KMS-11 (cell line): ENCODE data around the gene C11orf86.

Source experiments
- H2AFZ ChIP-seq: fragments of 200-600 bp; sonication (generic); 2 replicates; pipeline ENCODE4 v1.6.1; 2016; ENCODE audit warnings: antibody characterized with exemption, mixed run types, low read depth
- H3K27ac ChIP-seq: fragments of 200-600 bp; sonication (generic); 2 replicates; pipeline ENCODE4 v1.6.1; 2016; ENCODE audit warnings: mild to moderate bottlenecking, mixed run types
- H3K27me3 ChIP-seq: fragments of 200-600 bp; sonication (generic); 2 replicates; pipeline ENCODE4 v1.6.1; 2017; ENCODE audit warnings: mild to moderate bottlenecking, low read depth, mixed run types, moderate library complexity; ENCODE audit not compliant: insufficient read depth
- H3K36me3 ChIP-seq: fragments of 200-600 bp; sonication (generic); 2 replicates; pipeline ENCODE4 v1.6.1; 2017; ENCODE audit warnings: mild to moderate bottlenecking, mixed run types; ENCODE audit not compliant: insufficient read depth
- H3K4me1 ChIP-seq: fragments of 200-600 bp; sonication (generic); 2 replicates; pipeline ENCODE4 v1.6.1; 2016; ENCODE audit warnings: mild to moderate bottlenecking, low read depth, mixed run types; ENCODE audit not compliant: poor library complexity, severe bottlenecking
- H3K4me2 ChIP-seq: fragments of 200-600 bp; sonication (generic); 2 replicates; pipeline ENCODE4 v1.7.0; 2016; ENCODE audit warnings: mild to moderate bottlenecking, mixed run types
- H3K4me3 ChIP-seq: fragments of 200-600 bp; sonication (generic); IDR thresholded peaks from 2 replicates; pipeline ENCODE4 v1.6.1; 2017; ENCODE audit warnings: low read depth, low read length, mixed read lengths; ENCODE audit not compliant: insufficient read depth
- H3K79me2 ChIP-seq: fragments of 200-600 bp; sonication (generic); 2 replicates; pipeline ENCODE4 v1.6.1; 2016; ENCODE audit warnings: low read depth, mixed run types; ENCODE audit not compliant: insufficient read depth
- H3K9ac ChIP-seq: fragments of 200-600 bp; sonication (generic); 2 replicates; pipeline ENCODE4 v1.6.1; 2016; ENCODE audit warnings: mild to moderate bottlenecking, mixed run types
- H4K20me1 ChIP-seq: fragments of 200-600 bp; sonication (generic); 2 replicates; pipeline ENCODE4 v1.6.1; 2016; ENCODE audit warnings: mild to moderate bottlenecking, mixed run types; ENCODE audit not compliant: insufficient read depth
- TF ChIP-seq, protein P1 (sequence below): fragments of 200-600 bp; sonication (generic); conservative IDR thresholded peaks from 2 replicates; pipeline ENCODE4 v1.6.1; 2017; ENCODE audit warnings: low read depth, mild to moderate bottlenecking, antibody characterized with exemption, low read length, moderate library complexity, mixed read lengths

C11orf86 gene

DNA sequence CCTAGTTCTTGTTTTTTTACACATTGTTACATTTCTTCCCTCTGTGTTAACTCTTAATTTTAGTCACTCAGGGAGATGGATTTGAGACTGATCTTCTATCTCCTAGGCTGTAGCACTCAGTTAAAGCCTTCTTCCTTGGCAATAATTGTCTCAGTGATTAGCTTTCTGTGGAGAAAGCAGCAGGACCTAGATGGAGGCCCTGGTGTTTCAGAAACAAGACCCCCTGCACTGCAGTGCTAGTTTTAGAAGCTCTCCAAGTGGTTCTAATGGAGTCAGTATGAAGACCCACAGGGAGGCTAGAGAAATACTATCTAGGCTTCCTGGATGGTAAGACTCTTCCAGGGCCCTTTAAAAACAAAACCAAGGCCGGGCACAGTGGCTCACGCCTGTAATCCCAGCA is 12.9 kb upstream of the C11orf86 start:
- H3K4me3 ChIP-seq: no peak overlapping the region
- TF ChIP-seq, protein P1, sequence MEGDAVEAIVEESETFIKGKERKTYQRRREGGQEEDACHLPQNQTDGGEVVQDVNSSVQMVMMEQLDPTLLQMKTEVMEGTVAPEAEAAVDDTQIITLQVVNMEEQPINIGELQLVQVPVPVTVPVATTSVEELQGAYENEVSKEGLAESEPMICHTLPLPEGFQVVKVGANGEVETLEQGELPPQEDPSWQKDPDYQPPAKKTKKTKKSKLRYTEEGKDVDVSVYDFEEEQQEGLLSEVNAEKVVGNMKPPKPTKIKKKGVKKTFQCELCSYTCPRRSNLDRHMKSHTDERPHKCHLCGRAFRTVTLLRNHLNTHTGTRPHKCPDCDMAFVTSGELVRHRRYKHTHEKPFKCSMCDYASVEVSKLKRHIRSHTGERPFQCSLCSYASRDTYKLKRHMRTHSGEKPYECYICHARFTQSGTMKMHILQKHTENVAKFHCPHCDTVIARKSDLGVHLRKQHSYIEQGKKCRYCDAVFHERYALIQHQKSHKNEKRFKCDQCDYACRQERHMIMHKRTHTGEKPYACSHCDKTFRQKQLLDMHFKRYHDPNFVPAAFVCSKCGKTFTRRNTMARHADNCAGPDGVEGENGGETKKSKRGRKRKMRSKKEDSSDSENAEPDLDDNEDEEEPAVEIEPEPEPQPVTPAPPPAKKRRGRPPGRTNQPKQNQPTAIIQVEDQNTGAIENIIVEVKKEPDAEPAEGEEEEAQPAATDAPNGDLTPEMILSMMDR: no peak
- no peak overlapping the region for H3K9ac ChIP-seq
- no peak overlapping the region for H3K4me2 ChIP-seq
- H3K4me1 ChIP-seq: no peaks in the 10 kb centered on the region
- no peaks in the 10 kb centered on the region for H3K79me2 ChIP-seq
- no peaks in the 10 kb centered on the region for H4K20me1 ChIP-seq
- H2AFZ ChIP-seq: no peak overlapping the region
- H3K27me3 ChIP-seq: no peaks in the 10 kb centered on the region
- no peak overlapping the region for H3K27ac ChIP-seq
- no peaks in the 10 kb centered on the region for H3K36me3 ChIP-seq

DNA sequence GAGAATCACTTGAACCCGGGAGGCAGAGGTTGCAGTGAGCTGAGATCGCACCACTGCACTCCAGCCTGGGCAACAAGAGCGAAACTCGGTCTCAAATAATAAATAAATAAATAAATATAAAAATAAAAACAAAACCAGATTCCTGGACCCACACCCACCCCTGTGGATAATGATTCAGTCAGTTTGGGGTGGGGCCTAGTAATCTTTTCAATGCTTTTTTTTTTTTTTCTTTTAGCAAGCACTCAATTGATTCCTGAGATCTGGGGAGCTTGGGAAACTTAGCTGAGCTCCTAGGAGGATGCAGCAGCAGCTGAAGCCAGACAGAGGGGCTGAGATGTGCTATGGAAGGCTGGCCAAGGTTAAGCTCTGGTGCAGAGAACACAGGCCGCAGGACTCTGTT is 12.3 kb upstream of the C11orf86 start:
- TF ChIP-seq, protein P1: no peak
- Histone ChIP-seq H3K9ac (no peak overlapping the region), H3K36me3 (no peaks in the 10 kb centered on the region), H2AFZ (no peak overlapping the region), H3K27me3 (no peaks in the 10 kb centered on the region), H3K27ac (no peak overlapping the region), H3K79me2 (no peaks in the 10 kb centered on the region), H4K20me1 (no peaks in the 10 kb centered on the region), H3K4me1 (no peaks in the 10 kb centered on the region), H3K4me2 (no peak overlapping the region), H3K4me3 (no peak overlapping the region)

DNA sequence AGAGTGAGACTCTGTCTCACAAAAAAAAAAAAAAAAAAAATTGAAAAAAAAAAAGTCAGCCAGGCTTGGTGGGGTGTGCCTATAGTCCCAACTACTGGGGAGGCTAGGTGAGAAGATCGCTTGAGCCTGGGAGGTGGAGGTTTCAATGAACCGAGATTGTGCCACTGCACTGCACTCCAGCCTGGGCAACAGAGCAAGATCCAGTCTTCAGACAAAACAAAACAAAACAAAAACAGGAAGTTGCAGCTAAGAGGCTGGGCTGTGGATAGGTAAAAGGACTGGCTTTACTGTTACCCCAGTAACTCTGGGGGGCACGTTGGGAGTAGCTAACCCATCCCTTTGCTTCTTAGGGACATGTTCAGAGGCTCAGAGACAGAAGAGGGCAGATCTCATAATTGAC is 10.6 kb upstream of the C11orf86 start:
- TF ChIP-seq, protein P1: no peak
- Histone ChIP-seq H2AFZ (no peak overlapping the region), H3K4me2 (no peak overlapping the region), H3K36me3 (no peaks in the 10 kb centered on the region), H3K4me1 (no peaks in the 10 kb centered on the region), H3K27me3 (no peaks in the 10 kb centered on the region), H3K9ac (no peak overlapping the region), H3K4me3 (no peak overlapping the region), H3K79me2 (no peaks in the 10 kb centered on the region), H3K27ac (no peak overlapping the region), H4K20me1 (no peaks in the 10 kb centered on the region)

DNA sequence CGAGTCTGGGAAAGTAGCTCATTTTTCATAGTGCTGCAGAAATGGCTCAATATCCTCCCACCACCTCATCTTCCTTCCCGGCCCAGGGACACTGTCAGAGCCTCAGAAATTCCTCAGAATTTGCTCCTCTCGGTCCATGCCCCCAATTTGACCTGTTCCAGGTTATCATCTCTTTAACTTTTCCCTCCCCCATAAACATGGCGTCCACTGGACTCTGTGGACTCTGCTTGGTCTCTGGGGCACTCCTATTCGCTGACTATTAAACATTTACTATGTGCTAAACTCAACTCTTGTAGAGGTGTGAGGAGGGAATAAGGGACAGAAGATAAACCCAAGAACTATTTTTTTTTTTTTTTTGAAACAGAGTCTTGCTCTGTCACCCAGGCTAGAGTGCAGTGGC is 8.8 kb upstream of the C11orf86 start:
- Histone ChIP-seq H3K27ac (no peak overlapping the region), H2AFZ (no peak overlapping the region), H3K4me1 (no peaks in the 10 kb centered on the region), H3K27me3 (no peaks in the 10 kb centered on the region), H3K4me3 (no peak overlapping the region), H3K4me2 (no peak overlapping the region), H4K20me1 (no peaks in the 10 kb centered on the region), H3K79me2 (no peaks in the 10 kb centered on the region), H3K9ac (no peak overlapping the region), H3K36me3 (no peaks in the 10 kb centered on the region)
- TF ChIP-seq, protein P1: no peak
